Fibroblast of skin of right biceps (primary cell): Measurements from ENCODE around the gene SMIM28.
"Not testable (repeated sequence)": the region's sequence is repeated elsewhere in the genome, so short reads cannot be mapped to it uniquely, and the experiment has no call there.

ENCODE experiments used
- DNase-seq: peaks from one replicate; pipeline ENCODE4 v3.0.0-alpha.2; 2013

Gene SMIM28

GRCh38 chr6:138410048-138410735 is 32.5 kb downstream of the SMIM28 start:
- DNase-seq: peak; percentile 60

- peak; percentile 79 for DNase-seq
Observed at GRCh38 chr6:138410972-138411880, 33.5 kb downstream of the SMIM28 start.

GRCh38 chr6:138415125-138415524 is 37.4 kb downstream of the SMIM28 start:
- no peak for DNase-seq

- DNase-seq: peak; percentile 9
Observed at GRCh38 chr6:138416206-138416605, 38.5 kb downstream of the SMIM28 start.

- DNase-seq: no peak
Observed at GRCh38 chr6:138417493-138418117, 39.9 kb downstream of the SMIM28 start.

- DNase-seq: no peak
Observed at GRCh38 chr6:138418118-138418742, 40.5 kb downstream of the SMIM28 start.

GRCh38 chr6:138419766-138420165 is 42.1 kb downstream of the SMIM28 start:
- DNase-seq: no peak

- DNase-seq: no peak
Observed at GRCh38 chr6:138420356-138420755, 42.7 kb downstream of the SMIM28 start.

- DNase-seq: no peak
Observed at GRCh38 chr6:138421089-138421488, 43.4 kb downstream of the SMIM28 start.

GRCh38 chr6:138421608-138422007 is 43.9 kb downstream of the SMIM28 start:
- DNase-seq: no peak

GRCh38 chr6:138422861-138423260 is 45.2 kb downstream of the SMIM28 start:
- no peak for DNase-seq

- DNase-seq: no peak
Observed at GRCh38 chr6:138424004-138424904, 46.5 kb downstream of the SMIM28 start.

- not testable (repeated sequence) for DNase-seq
Observed at GRCh38 chr6:138425256-138425655, 47.6 kb downstream of the SMIM28 start.

- DNase-seq: no peak
Observed at GRCh38 chr6:138426500-138427123, 48.9 kb downstream of the SMIM28 start.

- no peak for DNase-seq
Observed at GRCh38 chr6:138427701-138428100, 50.0 kb downstream of the SMIM28 start.

- peak; percentile 59 for DNase-seq
Observed at GRCh38 chr6:138428944-138429598, 51.4 kb downstream of the SMIM28 start.

- DNase-seq: no peak
Observed at GRCh38 chr6:138429761-138430160, 52.1 kb downstream of the SMIM28 start.

GRCh38 chr6:138430361-138431145 is 52.8 kb downstream of the SMIM28 start:
- no peak for DNase-seq

- DNase-seq: no peak
Observed at GRCh38 chr6:138431256-138432062, 53.8 kb downstream of the SMIM28 start.

- no peak for DNase-seq
Observed at GRCh38 chr6:138432063-138432356, 54.3 kb downstream of the SMIM28 start.
